Activated CD8-positive, alpha-beta memory T cell treated with anti-CD3 and anti-CD28 coated beads, Interleukin-2, amount 50 U/mL, for 4 hours (primary cell): Measurements from ENCODE around the gene TMEM270.
"Not testable (repeated sequence)": the region's sequence is repeated elsewhere in the genome, so short reads cannot be mapped to it uniquely, and the experiment has no call there.

Source experiments
- DNase-seq: peaks from one replicate; pipeline ENCODE4 v3.0.0-alpha.2; 2020

TMEM270 gene

GRCh38 chr7:73860859-73861258, at the start of gene TMEM270:
TSS of gene TMEM270 (plus strand) at chr7:73861159. CDS start at chr7:73861195, 36 bp downstream.
- DNase-seq: no peak

- peak; percentile 38 for DNase-seq
Measured at GRCh38 chr7:73811760-73812168, 49.2 kb upstream of the TMEM270 start.

GRCh38 chr7:73812996-73813395, 48.0 kb upstream of the TMEM270 start:
- DNase-seq: no peak

GRCh38 chr7:73815436-73815835, 45.5 kb upstream of the TMEM270 start:
- no peak for DNase-seq

- no peak for DNase-seq
Measured at GRCh38 chr7:73817121-73817520, 43.8 kb upstream of the TMEM270 start.

GRCh38 chr7:73820013-73820412, 40.9 kb upstream of the TMEM270 start:
- no peak for DNase-seq

GRCh38 chr7:73821597-73822285, 39.2 kb upstream of the TMEM270 start:
- not testable (repeated sequence) for DNase-seq

GRCh38 chr7:73822319-73823173, 38.4 kb upstream of the TMEM270 start:
- DNase-seq: no peak

- no peak for DNase-seq
Measured at GRCh38 chr7:73823257-73823656, 37.7 kb upstream of the TMEM270 start.

GRCh38 chr7:73823873-73824592, 36.9 kb upstream of the TMEM270 start:
- no peak for DNase-seq

GRCh38 chr7:73824986-73825385, 36.0 kb upstream of the TMEM270 start:
- no peak for DNase-seq

- no peak for DNase-seq
Measured at GRCh38 chr7:73827567-73828106, 33.3 kb upstream of the TMEM270 start.

- DNase-seq: no peak
Measured at GRCh38 chr7:73828107-73828803, 32.7 kb upstream of the TMEM270 start.

- no peak for DNase-seq
Measured at GRCh38 chr7:73828972-73829371, 32.0 kb upstream of the TMEM270 start.

GRCh38 chr7:73829505-73829904, 31.5 kb upstream of the TMEM270 start:
- no peak for DNase-seq

- no peak for DNase-seq
Measured at GRCh38 chr7:73829921-73830680, 30.9 kb upstream of the TMEM270 start.

- no peak for DNase-seq
Measured at GRCh38 chr7:73830681-73831583, 30.0 kb upstream of the TMEM270 start, which contains the start of gene CLDN4. TSS of gene CLDN4 (plus strand) at chr7:73830996. CDS start at chr7:73831202, 206 bp downstream.

- DNase-seq: no peak
Measured at GRCh38 chr7:73831584-73831833, 29.4 kb upstream of the TMEM270 start.

- no peak for DNase-seq
Measured at GRCh38 chr7:73831834-73832651, 28.9 kb upstream of the TMEM270 start.

GRCh38 chr7:73832806-73833205, 28.2 kb upstream of the TMEM270 start:
- no peak for DNase-seq
